ENCODE results near the gene FSTL4. TPM values are rescaled to one million over a fixed set of nuclear protein-coding genes. Genes with fewer than 3 reads are reported as not detected.

FSTL4 gene
- total and polyA plus RNA-seq, 2 donors from 2014 or later: 0.09 to 4.0 TPM

DNA sequence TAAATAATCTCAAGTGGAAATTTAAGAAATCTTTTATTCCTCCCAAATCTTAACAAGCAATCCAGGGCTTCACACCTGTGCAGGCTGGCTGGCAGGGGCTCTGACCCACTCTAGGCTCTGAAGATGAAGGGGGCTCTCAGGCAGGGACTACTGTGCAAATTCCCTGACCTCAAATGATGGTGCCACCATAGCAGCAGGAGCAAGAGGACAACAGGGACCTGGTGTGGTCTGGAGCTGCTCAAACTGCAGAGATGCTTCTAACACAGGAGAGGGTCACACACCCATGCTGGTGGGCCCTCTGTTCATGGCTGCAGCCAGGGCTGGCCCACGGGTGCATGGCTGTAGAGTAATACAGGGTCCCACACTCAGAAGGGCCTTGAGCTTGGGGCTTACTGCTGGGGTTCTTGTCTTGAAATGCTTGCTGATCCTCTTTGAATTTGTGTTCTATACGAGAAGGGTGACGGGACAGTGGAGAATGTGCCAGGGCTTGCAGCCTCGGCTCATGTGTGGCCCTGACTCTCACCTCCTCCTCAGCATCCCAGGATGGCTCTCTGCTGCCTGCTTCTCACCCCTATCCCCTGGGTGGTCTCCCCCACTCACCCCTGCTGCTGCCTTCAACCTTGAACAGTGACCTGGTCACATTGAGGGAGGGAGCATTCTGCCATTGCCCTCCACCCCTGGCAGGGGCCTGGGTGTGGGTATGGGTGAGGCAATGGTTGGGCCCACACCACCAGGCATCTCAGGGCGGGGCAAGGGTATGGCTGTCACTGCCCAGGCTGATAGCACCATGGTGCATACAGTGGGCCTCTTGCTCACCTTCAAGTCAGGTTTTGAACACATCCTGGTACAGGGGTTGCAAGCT is 191.7 kb downstream of the FSTL4 start:
- H3K9ac ChIP-seq (ENCODE audit: low read length in 3 of 3): no peak overlapping the region
- no peak overlapping the region for H3K27ac ChIP-seq (ENCODE audit: low read depth in 2 of 2, low read length in 2 of 2)
- H3K9me3 ChIP-seq (ENCODE audit: control insufficient read depth in 2 of 3, insufficient read depth in 1 of 3, low read length in 3 of 3): no peaks in the 10 kb centered on the region
- DNase-seq (no peak), FAIRE-seq (no peak)
- intact Hi-C loops (cut with DNase I): no loop called here
- H3K4me3 ChIP-seq (ENCODE audit: low read length in 3 of 3): no peak overlapping the region
- H3K4me1 ChIP-seq (ENCODE audit: control insufficient read depth in 2 of 3, insufficient read depth in 2 of 3, low read depth in 1 of 3, low read length in 3 of 3): peaks cover 0 to 6% (median 3%) of the 10 kb centered on the region in 3 donors
- TF ChIP-seq, protein P1, sequence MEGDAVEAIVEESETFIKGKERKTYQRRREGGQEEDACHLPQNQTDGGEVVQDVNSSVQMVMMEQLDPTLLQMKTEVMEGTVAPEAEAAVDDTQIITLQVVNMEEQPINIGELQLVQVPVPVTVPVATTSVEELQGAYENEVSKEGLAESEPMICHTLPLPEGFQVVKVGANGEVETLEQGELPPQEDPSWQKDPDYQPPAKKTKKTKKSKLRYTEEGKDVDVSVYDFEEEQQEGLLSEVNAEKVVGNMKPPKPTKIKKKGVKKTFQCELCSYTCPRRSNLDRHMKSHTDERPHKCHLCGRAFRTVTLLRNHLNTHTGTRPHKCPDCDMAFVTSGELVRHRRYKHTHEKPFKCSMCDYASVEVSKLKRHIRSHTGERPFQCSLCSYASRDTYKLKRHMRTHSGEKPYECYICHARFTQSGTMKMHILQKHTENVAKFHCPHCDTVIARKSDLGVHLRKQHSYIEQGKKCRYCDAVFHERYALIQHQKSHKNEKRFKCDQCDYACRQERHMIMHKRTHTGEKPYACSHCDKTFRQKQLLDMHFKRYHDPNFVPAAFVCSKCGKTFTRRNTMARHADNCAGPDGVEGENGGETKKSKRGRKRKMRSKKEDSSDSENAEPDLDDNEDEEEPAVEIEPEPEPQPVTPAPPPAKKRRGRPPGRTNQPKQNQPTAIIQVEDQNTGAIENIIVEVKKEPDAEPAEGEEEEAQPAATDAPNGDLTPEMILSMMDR (IDR thresholded peaks at IDR 0.05; ENCODE audit: borderline replicate concordance, extremely low read depth, insufficient read depth): no peak
- H3K36me3 ChIP-seq (ENCODE audit: control insufficient read depth in 2 of 3, insufficient read depth in 3 of 3, low read length in 3 of 3): no peaks in the 10 kb centered on the region
- no peaks in the 10 kb centered on the region for H3K27me3 ChIP-seq (ENCODE audit: control insufficient read depth, insufficient read depth, low read length)

DNA sequence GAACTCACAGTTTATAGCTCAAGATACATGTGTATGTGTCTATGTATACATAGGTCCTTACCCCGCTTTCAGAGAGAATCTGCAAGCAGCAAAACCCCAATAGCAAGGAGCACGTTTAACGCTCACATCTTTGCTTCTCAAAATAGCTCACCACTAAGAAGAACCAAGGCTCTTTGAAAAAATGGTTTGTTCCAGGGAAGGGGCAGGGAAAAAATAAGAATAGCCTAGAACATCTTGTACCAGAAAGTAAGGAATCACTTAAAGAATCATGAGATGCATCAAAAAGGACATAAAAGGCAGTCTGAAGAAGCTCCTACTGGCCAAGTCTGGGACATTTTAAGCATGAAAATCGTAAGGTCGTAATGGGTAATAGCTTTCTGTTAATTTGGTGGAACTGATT is 196.4 kb downstream of the FSTL4 start:
- Histone ChIP-seq H3K4me3 (ENCODE audit: low read length in 3 of 3) (no peak overlapping the region), H3K36me3 (ENCODE audit: control insufficient read depth in 2 of 3, insufficient read depth in 3 of 3, low read length in 3 of 3) (no peaks in the 10 kb centered on the region), H3K4me1 (ENCODE audit: control insufficient read depth in 2 of 3, insufficient read depth in 2 of 3, low read depth in 1 of 3, low read length in 3 of 3) (no peaks in the 10 kb centered on the region), H3K9me3 (ENCODE audit: control insufficient read depth in 2 of 3, insufficient read depth in 1 of 3, low read length in 3 of 3) (no peaks in the 10 kb centered on the region), H3K9ac (ENCODE audit: low read length in 3 of 3) (no peak overlapping the region), H3K27ac (ENCODE audit: low read depth in 2 of 2, low read length in 2 of 2) (no peak overlapping the region), H3K27me3 (ENCODE audit: control insufficient read depth, insufficient read depth, low read length) (peaks cover 6% of the 10 kb centered on the region)
- intact Hi-C loops (cut with DNase I): no loop called here
- FAIRE-seq (no peak), DNase-seq (no peak)
- TF ChIP-seq, protein P1 (IDR thresholded peaks at IDR 0.05; ENCODE audit: borderline replicate concordance, extremely low read depth, insufficient read depth): no peak

DNA sequence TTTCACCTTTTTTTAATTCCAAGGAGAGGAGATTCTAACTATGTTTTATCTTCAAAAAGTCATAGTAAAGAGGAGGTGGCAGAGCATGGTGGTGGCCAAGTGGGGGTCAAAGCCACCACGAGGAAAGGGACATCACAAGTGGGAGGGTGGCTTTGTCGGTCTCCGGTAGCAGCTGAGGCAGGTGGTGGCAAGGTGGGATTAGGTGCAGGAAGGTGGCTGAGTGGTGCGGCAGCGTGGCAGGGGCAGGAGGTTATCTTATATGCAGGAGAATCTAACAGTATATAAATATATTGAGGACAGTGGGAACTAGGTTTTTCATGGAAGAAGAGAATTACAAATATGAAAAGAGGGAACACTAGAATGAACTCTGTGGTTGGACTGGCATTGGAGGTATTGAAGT is 196.8 kb downstream of the FSTL4 start:
- no peak for DNase-seq
- intact Hi-C loops (cut with DNase I): no loop called here
- H3K4me3 ChIP-seq (ENCODE audit: low read length in 3 of 3): no peak overlapping the region
- H3K27me3 ChIP-seq (ENCODE audit: control insufficient read depth, insufficient read depth, low read length): peaks cover 6% of the 10 kb centered on the region
- no peak for FAIRE-seq
- H3K27ac ChIP-seq (ENCODE audit: low read depth in 2 of 2, low read length in 2 of 2): no peak overlapping the region
- H3K36me3 ChIP-seq (ENCODE audit: control insufficient read depth in 2 of 3, insufficient read depth in 3 of 3, low read length in 3 of 3): no peaks in the 10 kb centered on the region
- H3K9ac ChIP-seq (ENCODE audit: low read length in 3 of 3): no peak overlapping the region
- H3K9me3 ChIP-seq (ENCODE audit: control insufficient read depth in 2 of 3, insufficient read depth in 1 of 3, low read length in 3 of 3): no peaks in the 10 kb centered on the region
- TF ChIP-seq, protein P1 (IDR thresholded peaks at IDR 0.05; ENCODE audit: borderline replicate concordance, extremely low read depth, insufficient read depth): no peak
- H3K4me1 ChIP-seq (ENCODE audit: control insufficient read depth in 2 of 3, insufficient read depth in 2 of 3, low read depth in 1 of 3, low read length in 3 of 3): no peaks in the 10 kb centered on the region
